ENCODE results near the gene CD274. TPM values are rescaled to one million over a fixed set of nuclear protein-coding genes. Genes with fewer than 3 reads are reported as not detected.
"Not testable (repeated sequence)": the region's sequence is repeated elsewhere in the genome, so short reads cannot be mapped to it uniquely, and the experiment has no call there.

Gene CD274
- total and polyA plus RNA-seq, 3 experiments from 2014 or later: 6.1 to 17.6 (median 13.2) TPM

DNA sequence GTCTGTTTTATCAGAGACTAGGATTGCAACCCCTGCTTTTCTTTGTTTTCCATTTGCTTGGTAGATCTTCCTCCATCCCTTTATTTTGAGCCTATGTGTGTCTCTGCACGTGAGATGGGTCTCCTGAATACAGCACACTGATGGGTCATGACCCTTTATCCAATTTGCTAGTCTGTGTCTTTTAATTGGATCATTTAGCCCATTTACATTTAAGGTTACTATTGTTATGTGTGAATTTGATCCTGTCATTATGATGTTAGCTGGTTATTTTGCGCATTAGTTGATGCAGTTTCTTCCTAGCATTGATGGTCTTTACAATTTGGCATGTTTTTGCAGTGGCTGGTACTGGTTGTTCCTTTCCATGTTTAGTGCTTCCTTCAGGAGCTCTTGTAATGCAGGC is 25.3 kb downstream of the CD274 start:
- H3K4me3 Mint-ChIP-seq; CTCF ChIA-PET; H3K27me3 Mint-ChIP-seq; H3K9me3 Mint-ChIP-seq; H3K4me1 ChIP-seq (ENCODE audit: insufficient read depth, low read length); POLR2A ChIA-PET; H3K27me3 ChIP-seq (ENCODE audit: insufficient read depth, low read length, poor library complexity, severe bottlenecking); H3K27ac Mint-ChIP-seq; H3K36me3 ChIP-seq (ENCODE audit: insufficient read depth, low read length); DNase-seq; H3K27ac ChIP-seq (ENCODE audit: low read depth, low read length); H3K4me3 ChIP-seq (ENCODE audit: low read length); H3K9me3 ChIP-seq (ENCODE audit: low read length); H3K4me1 Mint-ChIP-seq: not testable (repeated sequence)
- peaks cover 3 to 24% (median 7%) of the 10 kb centered on the region in 3 donors for H3K36me3 Mint-ChIP-seq

- H3K27ac Mint-ChIP-seq: no peak overlapping the region
- no peak overlapping the region for H3K4me3 Mint-ChIP-seq
- Histone ChIP-seq H3K27me3 (ENCODE audit: insufficient read depth, low read length, poor library complexity, severe bottlenecking) (no peaks in the 10 kb centered on the region), H3K9me3 (ENCODE audit: low read length) (no peaks in the 10 kb centered on the region), H3K27ac (ENCODE audit: low read depth, low read length) (no peak overlapping the region), H3K4me3 (ENCODE audit: low read length) (no peak overlapping the region), H3K36me3 (ENCODE audit: insufficient read depth, low read length) (no peaks in the 10 kb centered on the region), H3K4me1 (ENCODE audit: insufficient read depth, low read length) (no peaks in the 10 kb centered on the region)
- peaks cover 4 to 6% of the 10 kb centered on the region in 2 donors for H3K27me3 Mint-ChIP-seq
- peaks cover 3 to 24% (median 7%) of the 10 kb centered on the region in 3 donors for H3K36me3 Mint-ChIP-seq
- H3K9me3 Mint-ChIP-seq: peaks cover 0 to 6% (median 4%) of the 10 kb centered on the region in 5 donors
- H3K4me1 Mint-ChIP-seq: peaks cover 3 to 5% (median 5%) of the 10 kb centered on the region in 3 donors
- ChIA-PET CTCF (no interaction called here), POLR2A (no interaction called here)
- DNase-seq: no peak
These were observed 27.9 kb downstream of the CD274 start for GRCh38 chr9:5478206-5478605.

- Mint-ChIP-seq H3K27me3 (peaks cover 6 to 7% of the 10 kb centered on the region in 2 donors), H3K4me1 (no peaks in the 10 kb centered on the region), H3K4me3 (no peak overlapping the region), H3K9me3 (peaks cover 0 to 6% (median 2%) of the 10 kb centered on the region in 5 donors), H3K36me3 (peaks cover 3 to 22% (median 5%) of the 10 kb centered on the region in 3 donors), H3K27ac (no peak overlapping the region)
- POLR2A ChIA-PET: interaction anchor here (0.5 kb wide), 1 partner anchor 120 kb away, joined by 4 read pairs; no protein-coding TSS in a partner anchor
- no peak overlapping the region for H3K4me3 ChIP-seq (ENCODE audit: low read length)
- no peak overlapping the region for H3K27ac ChIP-seq (ENCODE audit: low read depth, low read length)
- DNase-seq: no peak
- H3K4me1 ChIP-seq (ENCODE audit: insufficient read depth, low read length): no peaks in the 10 kb centered on the region
- H3K9me3 ChIP-seq (ENCODE audit: low read length): no peaks in the 10 kb centered on the region
- CTCF ChIA-PET: interaction anchor here (1.5 kb wide), 1 partner anchor 121 kb away, joined by 3 read pairs; no protein-coding TSS in a partner anchor
- no peaks in the 10 kb centered on the region for H3K36me3 ChIP-seq (ENCODE audit: insufficient read depth, low read length)
- H3K27me3 ChIP-seq (ENCODE audit: insufficient read depth, low read length, poor library complexity, severe bottlenecking): no peaks in the 10 kb centered on the region
These were observed 29.8 kb downstream of the CD274 start for GRCh38 chr9:5479994-5480694.

GRCh38 chr9:5480919-5481318 is 30.6 kb downstream of the CD274 start:
- Histone ChIP-seq H3K36me3 (ENCODE audit: insufficient read depth, low read length) (no peaks in the 10 kb centered on the region), H3K4me3 (ENCODE audit: low read length) (no peak overlapping the region), H3K4me1 (ENCODE audit: insufficient read depth, low read length) (no peaks in the 10 kb centered on the region), H3K27ac (ENCODE audit: low read depth, low read length) (no peak overlapping the region), H3K27me3 (ENCODE audit: insufficient read depth, low read length, poor library complexity, severe bottlenecking) (no peaks in the 10 kb centered on the region), H3K9me3 (ENCODE audit: low read length) (no peaks in the 10 kb centered on the region)
- CTCF ChIA-PET: interaction anchor here (1.5 kb wide), 1 partner anchor 120 kb away, joined by 3 read pairs; no protein-coding TSS in a partner anchor
- H3K27me3 Mint-ChIP-seq: peaks cover 6 to 7% of the 10 kb centered on the region in 2 donors
- H3K4me3 Mint-ChIP-seq: no peak overlapping the region
- H3K36me3 Mint-ChIP-seq: peaks cover 3 to 15% (median 5%) of the 10 kb centered on the region in 3 donors
- H3K4me1 Mint-ChIP-seq: no peaks in the 10 kb centered on the region
- peaks cover 0 to 6% (median 0%) of the 10 kb centered on the region in 5 donors for H3K9me3 Mint-ChIP-seq
- no peak overlapping the region for H3K27ac Mint-ChIP-seq
- POLR2A ChIA-PET: no interaction called here
- no peak for DNase-seq

DNA sequence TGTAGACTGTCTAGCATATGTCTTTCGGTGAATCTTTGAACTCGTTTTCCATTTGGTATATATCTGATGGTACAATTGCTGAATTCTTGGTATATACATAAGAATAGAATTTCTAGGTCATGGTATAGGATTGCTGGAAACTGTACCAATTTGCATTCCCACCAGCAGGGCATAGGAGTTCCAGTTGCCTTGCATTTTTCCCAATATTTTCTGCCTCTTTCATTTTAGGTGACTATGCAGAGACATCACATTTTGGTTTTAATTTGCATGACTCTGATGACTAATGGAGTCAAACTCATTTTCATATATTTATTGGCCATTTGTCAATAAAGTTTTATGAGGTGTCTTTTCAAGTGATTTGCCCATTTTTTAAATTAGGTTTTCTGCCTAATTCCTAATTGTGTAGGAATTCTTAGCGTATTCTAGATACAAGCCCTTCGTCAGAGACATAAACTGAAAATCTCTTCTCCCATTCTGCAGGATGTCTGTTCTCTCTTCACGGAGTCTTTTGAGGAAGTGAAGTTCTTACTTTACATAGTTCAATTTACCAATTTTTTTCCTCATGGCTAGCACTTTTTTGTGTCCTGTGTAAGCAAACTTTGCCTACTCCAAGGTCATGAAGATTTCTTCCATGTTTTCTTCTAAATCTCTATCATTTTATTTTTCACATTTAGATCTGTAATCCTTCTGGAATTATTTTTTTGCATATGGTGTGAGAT is 31.1 kb downstream of the CD274 start:
- peaks cover 6 to 7% of the 10 kb centered on the region in 2 donors for H3K27me3 Mint-ChIP-seq
- Histone ChIP-seq H3K36me3 (ENCODE audit: insufficient read depth, low read length) (no peaks in the 10 kb centered on the region), H3K27ac (ENCODE audit: low read depth, low read length) (no peak overlapping the region), H3K9me3 (ENCODE audit: low read length) (no peaks in the 10 kb centered on the region), H3K27me3 (ENCODE audit: insufficient read depth, low read length, poor library complexity, severe bottlenecking) (no peaks in the 10 kb centered on the region), H3K4me3 (ENCODE audit: low read length) (no peak overlapping the region), H3K4me1 (ENCODE audit: insufficient read depth, low read length) (no peaks in the 10 kb centered on the region)
- POLR2A ChIA-PET: no interaction called here
- no peak for DNase-seq
- peaks cover 0 to 9% (median 0%) of the 10 kb centered on the region in 3 donors for H3K36me3 Mint-ChIP-seq
- CTCF ChIA-PET: interaction anchor here (0.6 kb wide), 1 partner anchor 133 kb away, joined by 4 read pairs; no protein-coding TSS in a partner anchor
- H3K4me1 Mint-ChIP-seq: no peaks in the 10 kb centered on the region
- H3K27ac Mint-ChIP-seq: no peak overlapping the region
- no peak overlapping the region for H3K4me3 Mint-ChIP-seq
- H3K9me3 Mint-ChIP-seq: peaks cover 0 to 1% (median 0%) of the 10 kb centered on the region in 5 donors

- H3K4me1 Mint-ChIP-seq: no peaks in the 10 kb centered on the region
- H3K27ac Mint-ChIP-seq: no peak overlapping the region
- Histone ChIP-seq H3K27ac (ENCODE audit: low read depth, low read length) (no peak overlapping the region), H3K36me3 (ENCODE audit: insufficient read depth, low read length) (no peaks in the 10 kb centered on the region), H3K4me1 (ENCODE audit: insufficient read depth, low read length) (no peaks in the 10 kb centered on the region), H3K27me3 (ENCODE audit: insufficient read depth, low read length, poor library complexity, severe bottlenecking) (no peaks in the 10 kb centered on the region), H3K9me3 (ENCODE audit: low read length) (no peaks in the 10 kb centered on the region), H3K4me3 (ENCODE audit: low read length) (no peak overlapping the region)
- H3K9me3 Mint-ChIP-seq: no peaks in the 10 kb centered on the region
- no peak overlapping the region for H3K4me3 Mint-ChIP-seq
- ChIA-PET POLR2A (no interaction called here), CTCF (interaction anchor here (0.6 to 0.7 kb wide), 2 partner anchors 27 to 133 kb away, joined by 3 to 4 read pairs; no protein-coding TSS in a partner anchor)
- peaks cover 6 to 7% of the 10 kb centered on the region in 2 donors for H3K27me3 Mint-ChIP-seq
- peaks cover 0 to 8% (median 0%) of the 10 kb centered on the region in 3 donors for H3K36me3 Mint-ChIP-seq
- DNase-seq: no peak
These were observed 31.9 kb downstream of the CD274 start for GRCh38 chr9:5482194-5482593.

- Mint-ChIP-seq H3K4me3 (no peak overlapping the region), H3K27me3 (peaks cover 6 to 7% of the 10 kb centered on the region in 2 donors), H3K9me3 (no peaks in the 10 kb centered on the region), H3K27ac (no peak overlapping the region), H3K4me1 (no peaks in the 10 kb centered on the region), H3K36me3 (peaks cover 0 to 2% (median 0%) of the 10 kb centered on the region in 3 donors)
- ChIA-PET CTCF (no interaction called here), POLR2A (interaction anchor here (0.6 kb wide), 1 partner anchor 31 kb away, joined by 3 read pairs; no protein-coding TSS in a partner anchor)
- no peaks in the 10 kb centered on the region for H3K36me3 ChIP-seq (ENCODE audit: insufficient read depth, low read length)
- H3K4me3 ChIP-seq (ENCODE audit: low read length): no peak overlapping the region
- DNase-seq: no peak
- no peaks in the 10 kb centered on the region for H3K4me1 ChIP-seq (ENCODE audit: insufficient read depth, low read length)
- no peaks in the 10 kb centered on the region for H3K9me3 ChIP-seq (ENCODE audit: low read length)
- H3K27me3 ChIP-seq (ENCODE audit: insufficient read depth, low read length, poor library complexity, severe bottlenecking): no peaks in the 10 kb centered on the region
- H3K27ac ChIP-seq (ENCODE audit: low read depth, low read length): no peak overlapping the region
These were observed 33.0 kb downstream of the CD274 start for GRCh38 chr9:5483306-5483705.

All from CD8-positive, alpha-beta memory T cell (primary cell).